Calu3 (cell line): Measurements from ENCODE around the gene UQCC3. TPM values are rescaled to one million over a fixed set of nuclear protein-coding genes. Genes with fewer than 3 reads are reported as not detected.

ENCODE experiments used
- BruUV-seq: library from RNA; stranded (reverse); fragments of 400-500 nt; replicated peaks from 2 replicates; lab custom pipeline; 2021; lab: Mats Ljungman, UMichigan
- CTCF ChIA-PET: fragments of 300-600 bp; sonication (Branson Sonifier 250); formaldehyde crosslinking; loops from one replicate; lab custom pipeline; 2022; ENCODE audit warnings: antibody characterized with exemption; lab: Charles Lee
- DNase-seq: peaks from one replicate; pipeline ENCODE4 v3.0.0; 2022
- H3K27ac Mint-ChIP-seq: one replicate; pipeline ENCODE4 v1.8.0; 2022; ENCODE audit warnings: mixed read lengths; ENCODE audit not compliant: unreplicated experiment
- H3K27me3 Mint-ChIP-seq: one replicate; pipeline ENCODE4 v1.8.0; 2022; ENCODE audit warnings: mixed read lengths; ENCODE audit not compliant: unreplicated experiment
- H3K36me3 Mint-ChIP-seq: one replicate; pipeline ENCODE4 v1.8.0; 2022; ENCODE audit warnings: mild to moderate bottlenecking, moderate library complexity, mixed read lengths; ENCODE audit not compliant: insufficient read depth, unreplicated experiment
- H3K4me1 Mint-ChIP-seq: one replicate; pipeline ENCODE4 v1.8.0; 2022; ENCODE audit warnings: mild to moderate bottlenecking, low read depth, mixed read lengths; ENCODE audit not compliant: unreplicated experiment
- H3K4me3 Mint-ChIP-seq: one replicate; pipeline ENCODE4 v1.8.0; 2022; ENCODE audit warnings: mild to moderate bottlenecking, low read depth, moderate library complexity, mixed read lengths; ENCODE audit not compliant: unreplicated experiment
- H3K9me3 Mint-ChIP-seq: one replicate; pipeline ENCODE4 v1.8.0; 2022; ENCODE audit warnings: low read depth, mixed read lengths; ENCODE audit not compliant: unreplicated experiment
- CTCF ChIP-seq: fragments of 200-600 bp; IDR thresholded peaks from one replicate; pipeline ENCODE4 v1.8.0; 2022; ENCODE audit warnings: antibody characterized with exemption; ENCODE audit not compliant: unreplicated experiment
- intact Hi-C: fragments of 100-400 bp; cut with micrococcal nuclease; formaldehyde crosslinking; loops from one replicate; pipeline ENCODE4 v1.10.0; 2022; ENCODE audit not compliant: unreplicated experiment
- total RNA-seq: library from RNA; stranded (reverse); gene quantifications from 2 replicates; pipeline ENCODE4 v1.2.3, GENCODE V29; 2022

UQCC3 gene
- total RNA-seq, 1 experiment from 2014 or later = 11.4 TPM

- BruUV-seq = TSS peak; percentile 73
- intact Hi-C loops = no loop called here
- Mint-ChIP-seq H3K27me3 (no peaks in the 10 kb centered on the region), H3K4me3 (peak overlapping the region; percentile 93), H3K27ac (peak overlapping the region; percentile 75), H3K4me1 (peaks cover 16% of the 10 kb centered on the region), H3K9me3 (no peaks in the 10 kb centered on the region), H3K36me3 (peaks cover 29% of the 10 kb centered on the region)
- no peak for TF ChIP-seq CTCF
- DNase-seq = no peak
- CTCF ChIA-PET = interaction anchor here (0.7 to 1.0 kb wide), 3 partner anchors 12 to 439 kb away, joined by 3 to 6 read pairs (median 3); partner anchors contain the start of genes C11orf98 and CSKMT
Measured at GRCh38 chr11:62652161-62653006, 19.1 kb upstream of the UQCC3 start.

GRCh38 chr11:62654297-62654696 is 17.2 kb upstream of the UQCC3 start:
- H3K9me3 Mint-ChIP-seq = no peaks in the 10 kb centered on the region
- TF ChIP-seq CTCF = no peak
- CTCF ChIA-PET = no interaction called here
- H3K4me1 Mint-ChIP-seq = peaks cover 16% of the 10 kb centered on the region
- no peaks in the 10 kb centered on the region for H3K27me3 Mint-ChIP-seq
- intact Hi-C loops = no loop called here
- H3K4me3 Mint-ChIP-seq = no peak overlapping the region
- no peak for DNase-seq
- BruUV-seq = no TSS peak
- H3K36me3 Mint-ChIP-seq = peaks cover 13% of the 10 kb centered on the region
- no peak overlapping the region for H3K27ac Mint-ChIP-seq

DNA sequence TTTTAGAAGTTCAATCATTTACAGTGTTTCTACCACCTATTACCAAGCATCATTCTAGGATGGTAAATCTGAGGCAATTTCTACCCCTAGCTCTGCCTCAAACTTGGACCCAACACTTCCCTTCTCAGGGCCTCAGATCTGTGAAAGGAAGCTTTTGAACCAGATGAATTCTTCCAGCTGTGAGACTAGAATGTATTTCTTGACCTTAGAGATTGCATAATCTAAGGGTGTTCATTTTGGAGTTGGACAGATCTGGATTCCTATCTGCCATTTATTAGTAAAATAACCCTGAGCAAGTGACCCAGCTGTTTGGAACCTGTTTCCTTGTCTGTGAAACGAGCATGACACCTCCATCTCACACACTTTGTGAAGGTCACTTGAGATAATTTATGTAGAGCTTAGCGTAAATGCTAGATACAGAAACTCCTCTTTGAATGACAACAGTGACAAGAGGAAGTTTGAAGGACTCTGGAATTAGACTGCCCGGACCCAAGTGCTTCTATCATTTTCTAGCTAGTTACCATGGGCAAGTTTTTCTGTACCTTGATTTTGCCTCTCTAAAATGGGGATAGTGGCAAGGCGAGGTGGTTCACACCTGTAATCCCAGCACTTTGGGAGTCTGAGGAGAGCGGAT is 14.6 kb upstream of the UQCC3 start:
- no TSS peak for BruUV-seq
- Mint-ChIP-seq H3K4me3 (no peak overlapping the region), H3K27ac (no peak overlapping the region), H3K4me1 (peaks cover 16% of the 10 kb centered on the region), H3K27me3 (no peaks in the 10 kb centered on the region), H3K36me3 (peaks cover 13% of the 10 kb centered on the region), H3K9me3 (no peaks in the 10 kb centered on the region)
- intact Hi-C loops = no loop called here
- no peak for DNase-seq
- TF ChIP-seq CTCF = no peak
- CTCF ChIA-PET = interaction anchor here (0.6 to 0.7 kb wide), 3 partner anchors 11 to 1320 kb away, joined by 3 to 7 read pairs (median 3); partner anchors contain the start of gene TTC9C

DNA sequence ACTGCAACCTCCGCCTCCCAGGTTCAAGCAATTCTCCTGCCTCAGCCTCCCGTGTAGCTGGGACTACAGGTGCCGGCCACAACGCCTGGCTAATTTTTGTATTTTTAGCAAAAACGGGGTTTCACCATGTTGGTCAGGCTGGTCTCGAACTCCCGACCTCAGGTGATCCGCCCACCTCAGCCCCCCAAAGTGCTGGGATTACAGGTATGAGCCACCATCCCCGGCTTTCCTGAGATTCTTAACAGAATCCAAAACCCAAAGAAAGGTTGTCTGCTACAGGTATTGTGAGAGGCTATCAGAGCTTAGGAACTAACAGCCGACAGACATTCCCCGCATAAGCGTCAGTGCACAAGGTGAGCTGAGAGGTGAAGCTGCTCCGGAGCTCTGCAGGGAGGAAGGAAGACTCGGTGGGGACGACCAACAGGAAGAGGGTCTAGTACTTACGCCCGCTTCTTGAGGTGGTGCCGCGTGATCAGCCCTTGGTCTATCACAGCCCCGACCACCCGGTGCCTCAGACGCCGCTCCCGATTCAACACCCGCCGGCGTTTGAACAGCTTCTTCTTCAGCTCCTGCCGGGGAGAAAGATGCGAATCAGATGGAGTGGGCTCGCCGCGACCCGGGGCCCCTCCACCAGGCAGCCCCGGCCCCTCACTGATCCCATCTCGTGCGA is 6.9 kb upstream of the UQCC3 start:
- DNase-seq = peak; percentile 51

More for the DNA sequence above, 6.9 kb upstream of the UQCC3 start:
- Mint-ChIP-seq H3K36me3 (peaks cover 62% of the 10 kb centered on the region), H3K27ac (peak overlapping the region; percentile 99), H3K9me3 (no peaks in the 10 kb centered on the region), H3K4me3 (peak overlapping the region; percentile 91), H3K27me3 (no peaks in the 10 kb centered on the region), H3K4me1 (peaks cover 9% of the 10 kb centered on the region)
- no peak for TF ChIP-seq CTCF
- BruUV-seq = TSS peak; percentile 39
- CTCF ChIA-PET = interaction anchor here (0.8 to 2.0 kb wide), 4 partner anchors 12 to 91 kb away, joined by 3 to 6 read pairs (median 4); partner anchors contain the start of genes EEF1G, INTS5, MTA2 and TUT1
- intact Hi-C loops = no loop called here
